ENCODE results near the gene ARID3A.
A peak's percentile ranks its signal among the peaks of the same experiment; 100 is the strongest.
"Not testable (repeated sequence)": the region's sequence is repeated elsewhere in the genome, so short reads cannot be mapped to it uniquely, and the experiment has no call there.

The ARID3A gene

DNA sequence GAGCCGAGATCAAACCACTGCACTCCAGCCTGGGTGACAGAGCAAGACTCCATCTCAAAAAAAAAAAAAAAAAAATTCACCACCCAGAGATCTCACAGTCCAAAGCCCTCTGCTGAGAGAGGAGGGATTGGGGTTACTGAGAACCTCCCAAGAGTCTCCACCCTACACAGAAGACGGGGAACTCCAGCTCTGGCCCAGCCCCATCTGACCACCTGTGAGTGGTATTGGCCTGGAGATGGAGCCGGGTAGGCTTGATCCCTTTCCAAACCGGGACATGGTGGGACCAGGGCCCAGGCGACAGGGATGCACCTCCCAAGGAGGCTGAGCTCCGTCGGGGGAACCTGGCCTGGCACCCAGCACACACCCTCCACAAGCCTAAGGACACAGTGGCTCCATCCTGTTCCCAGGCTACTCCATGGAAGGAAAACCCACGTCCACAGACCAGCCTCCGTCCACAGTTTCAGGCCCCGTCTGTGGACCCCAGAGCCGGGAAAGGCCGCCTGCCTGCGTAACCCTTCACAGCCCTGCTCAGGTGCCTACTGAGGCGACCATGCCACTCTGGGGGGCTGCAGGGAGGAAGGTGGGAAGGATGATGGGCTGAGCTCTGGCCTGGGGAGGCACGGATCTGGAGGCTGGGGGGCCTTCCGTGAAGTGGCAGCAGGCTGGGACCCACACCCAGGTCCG lies 93.2 kb downstream of the ARID3A start:
- no peak for DNase-seq

GRCh38 chr19:1019616-1019961 lies 93.8 kb downstream of the ARID3A start:
- DNase-seq, result no peak

DNA sequence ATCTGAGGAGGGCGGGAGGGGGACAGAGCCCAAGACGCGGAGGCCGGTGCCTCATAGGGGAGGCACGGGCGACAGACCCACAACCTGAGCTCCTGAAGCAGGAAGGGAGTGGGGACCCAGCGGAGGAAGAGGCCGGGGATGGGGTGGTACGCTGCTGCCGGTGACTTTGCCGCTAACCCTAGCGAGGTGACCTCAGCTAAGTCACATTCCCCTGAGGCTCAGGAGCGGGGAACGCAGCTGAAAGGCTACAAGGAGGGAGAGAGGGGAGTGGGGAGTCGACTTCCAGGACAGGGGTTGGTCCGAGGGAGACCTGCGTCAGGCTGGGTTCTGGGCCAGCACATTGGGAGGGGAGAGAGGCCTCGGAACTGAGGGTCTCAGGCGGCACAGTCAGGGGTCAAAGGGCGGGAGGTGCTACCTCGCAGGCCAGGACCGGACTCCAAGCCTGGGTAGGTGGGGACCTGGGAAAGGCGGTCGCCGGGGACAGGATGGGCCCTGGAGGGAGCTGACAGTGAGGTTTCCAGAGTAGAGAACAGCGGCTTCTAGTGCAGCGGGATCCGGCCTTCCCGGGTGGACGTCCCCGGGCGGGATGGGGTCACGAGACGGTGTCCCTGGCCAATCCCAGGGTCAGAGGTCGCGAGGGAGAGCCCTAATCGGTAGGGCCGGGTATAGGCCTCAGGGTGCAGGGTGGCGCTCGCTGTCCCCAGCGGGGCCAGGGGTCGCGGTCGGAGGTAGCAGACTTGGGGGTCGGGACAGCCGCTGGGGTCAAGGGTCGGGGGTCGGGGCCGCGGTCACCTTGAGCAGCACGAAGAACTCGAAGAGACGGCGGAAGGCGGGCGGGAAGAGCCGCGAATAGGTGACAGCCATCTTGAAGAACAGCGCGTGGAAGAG lies 94.4 kb downstream of the ARID3A start:
- peak; percentile 47 for DNase-seq

DNA sequence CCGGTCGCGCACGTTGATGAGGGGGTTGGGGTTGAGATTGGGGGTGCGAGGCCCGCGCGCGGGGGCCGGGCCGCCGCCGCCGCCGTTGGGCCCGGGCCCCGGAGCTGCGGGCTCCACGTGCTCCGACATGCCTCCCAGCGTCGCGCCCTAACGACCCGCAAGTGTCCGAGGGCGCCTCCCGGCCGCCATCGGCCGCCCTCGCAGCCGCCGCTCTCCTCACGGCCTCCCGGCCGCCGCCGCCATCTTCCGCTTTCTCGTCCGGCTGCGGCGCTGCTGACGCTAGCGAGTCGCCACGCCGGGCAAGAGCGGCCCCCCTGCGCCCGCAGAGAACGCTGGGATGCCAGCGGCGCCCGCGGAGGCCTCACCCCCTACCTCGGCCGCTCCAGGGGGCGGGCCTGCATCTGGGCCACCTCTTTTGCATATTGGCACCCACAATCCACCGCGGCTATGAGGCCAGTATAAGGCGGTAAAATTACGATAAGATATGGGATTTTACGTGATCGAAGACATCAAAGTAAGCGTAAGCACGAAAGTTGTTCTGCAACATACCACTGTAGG lies 95.1 kb downstream of the ARID3A start, which contains the start of gene TMEM259:
Gene TMEM259 (minus strand): TSS at position 256 of the 558 bp plus-strand sequence. CDS start 127 bp downstream, at position 129.
- DNase-seq, result peak; percentile 97

- not testable (repeated sequence) for DNase-seq
Observed at GRCh38 chr19:1023883-1024188, 98.0 kb downstream of the ARID3A start.

DNA sequence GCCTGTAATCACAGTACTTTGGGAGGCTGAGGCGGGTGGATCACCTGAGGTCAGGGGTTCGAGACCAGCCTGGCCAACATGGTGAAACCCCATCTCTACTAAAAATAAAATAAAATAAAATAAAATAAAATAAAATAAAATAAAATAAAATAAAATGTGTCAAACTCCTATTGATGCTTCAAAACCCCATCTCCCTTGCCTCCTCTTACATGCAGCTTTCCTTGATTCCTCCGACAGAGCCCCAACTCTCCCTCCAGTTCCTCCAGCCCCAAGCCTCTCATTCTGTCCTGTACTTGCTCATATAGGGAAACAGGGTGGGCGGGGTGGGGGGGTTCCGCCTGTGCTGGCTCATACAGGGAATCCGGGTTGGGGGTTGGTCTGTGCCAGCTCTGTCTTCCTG lies 99.2 kb downstream of the ARID3A start:
- not testable (repeated sequence) for DNase-seq

Data from stimulated activated CD4-positive, alpha-beta T cell treated with anti-CD3 and anti-CD28 coated beads, Interleukin-4, amount 100 ng/mL, for 1 hour (primary cell).